GM12865 (cell line): ENCODE data around the gene KASH5.
"Not testable (repeated sequence)": the region's sequence is repeated elsewhere in the genome, so short reads cannot be mapped to it uniquely, and the experiment has no call there.

Source experiments
- DNase-seq: peaks from one replicate; pipeline ENCODE4 v3.0.0; 2010; ENCODE audit warnings: low read depth
- H3K4me3 ChIP-seq: 2 replicates; pipeline ENCODE4 v1.5.1; 2011; ENCODE audit warnings: mild to moderate bottlenecking, low read depth, low read length, control low read depth
- CTCF ChIP-seq: IDR thresholded peaks from 2 replicates; pipeline ENCODE4 v1.5.1; 2011; ENCODE audit warnings: low read length, control low read depth, low read depth, inconsistent platforms; ENCODE audit not compliant: insufficient read depth; ENCODE audit errors: missing control alignments

Gene KASH5

GRCh38 chr19:49362929-49363267, 25.2 kb upstream of the KASH5 start:
- DNase-seq, result no peak
- no peak for TF ChIP-seq CTCF
- H3K4me3 ChIP-seq, result no peak overlapping the region

- DNase-seq, result peak; percentile 89
- H3K4me3 ChIP-seq, result no peak within 1 kb of the TSS
- TF ChIP-seq CTCF, result no peak
Observed at GRCh38 chr19:49363268-49364082, 24.6 kb upstream of the KASH5 start, which contains the start of gene DKKL1. Gene DKKL1 (plus strand): TSS chr19:49363877. CDS start chr19:49363999, 122 bp downstream.

- DNase-seq, result no peak
- no peak for TF ChIP-seq CTCF
- H3K4me3 ChIP-seq, result no peak overlapping the region
Observed at GRCh38 chr19:49364083-49364737, 23.8 kb upstream of the KASH5 start.

GRCh38 chr19:49366110-49366509, 21.9 kb upstream of the KASH5 start:
- TF ChIP-seq CTCF, result no peak
- no peak overlapping the region for H3K4me3 ChIP-seq
- DNase-seq, result no peak

GRCh38 chr19:49368711-49369358, 19.2 kb upstream of the KASH5 start:
- no peak overlapping the region for H3K4me3 ChIP-seq
- no peak for DNase-seq
- TF ChIP-seq CTCF, result no peak

GRCh38 chr19:49371184-49371583, 16.9 kb upstream of the KASH5 start:
- TF ChIP-seq CTCF, result no peak
- DNase-seq, result no peak
- no peak overlapping the region for H3K4me3 ChIP-seq

GRCh38 chr19:49373174-49373573, 14.9 kb upstream of the KASH5 start:
- H3K4me3 ChIP-seq, DNase-seq: not testable (repeated sequence)
